ENCODE results near the gene RASAL3. TPM values are rescaled to one million over a fixed set of nuclear protein-coding genes. Genes with fewer than 3 reads are reported as not detected.

Gene RASAL3
- total RNA-seq, 2 donors from 2014 or later: 2.8 to 4.3 TPM

DNA sequence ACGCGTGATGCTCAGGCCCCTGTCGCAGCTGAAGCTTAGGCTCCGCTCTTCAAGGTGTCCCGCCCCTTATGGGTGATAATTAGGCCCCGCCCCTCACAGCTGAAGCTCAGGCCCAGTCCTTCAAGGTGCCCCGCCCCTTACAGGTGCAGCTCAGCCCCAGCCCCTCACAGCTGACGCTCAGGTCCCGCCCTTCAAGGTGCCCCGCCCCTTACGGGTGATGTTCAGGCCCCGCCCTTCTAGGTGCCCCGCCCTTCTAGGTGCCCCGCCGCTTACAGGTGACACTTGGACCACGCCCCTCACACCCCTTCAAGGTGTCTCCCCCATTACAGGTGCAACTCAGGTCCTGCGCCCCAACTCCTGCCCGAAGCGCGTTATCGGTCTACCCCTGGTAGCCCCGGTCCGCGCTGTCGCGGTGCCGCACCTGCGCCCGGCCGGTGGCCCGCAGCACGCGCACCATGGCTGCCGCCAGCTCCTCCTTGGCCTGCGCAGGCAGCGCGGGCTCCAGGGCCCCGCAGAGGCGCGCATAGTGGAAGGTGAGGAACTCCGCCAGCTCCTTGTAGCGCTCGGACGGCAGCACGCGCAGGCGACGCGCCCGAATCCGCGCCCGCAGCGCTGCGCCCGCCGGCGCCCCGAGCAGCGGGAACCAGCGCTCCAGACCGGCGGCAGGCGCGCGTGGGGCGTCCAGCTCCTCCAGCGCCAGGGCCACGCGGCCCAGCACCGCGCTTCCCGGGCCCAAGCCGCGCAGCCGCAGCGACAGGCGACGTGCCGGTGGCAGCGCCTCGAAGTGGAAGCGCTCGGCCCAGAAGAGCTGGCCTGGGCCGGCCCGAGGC lies 7.3 kb downstream of the RASAL3 start:
- no peak for DNase-seq (ENCODE audit: low spot score)
- H3K4me3 ChIP-seq: peak overlapping the region in 1 of 2 donors; percentile 19
- 19% methylated on average over 41 of the region's 86 CpGs for WGBS

DNA sequence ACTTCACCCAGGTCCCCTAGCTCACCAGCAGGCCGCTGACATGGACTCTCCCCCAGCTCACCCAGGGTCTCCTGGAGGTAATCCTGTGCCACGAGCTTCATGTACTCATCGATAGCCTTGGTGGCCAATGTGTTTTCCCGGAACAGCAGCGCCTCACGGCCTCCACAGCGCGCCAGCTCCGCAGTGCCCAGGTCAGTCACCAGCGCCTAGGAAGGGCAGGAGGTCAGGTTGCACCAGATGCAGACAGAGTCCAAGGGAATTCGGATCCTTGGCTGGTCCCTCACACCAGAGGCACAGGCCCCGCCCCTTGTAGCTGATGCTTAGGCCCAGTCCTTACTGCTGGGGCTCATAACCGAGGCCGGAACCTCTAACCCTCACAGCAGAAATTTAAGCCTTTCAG lies 7.9 kb downstream of the RASAL3 start:
- DNase-seq (ENCODE audit: low spot score): no peak
- 34% methylated on average over 14 of the region's 14 CpGs for WGBS
- TF ChIP-seq, protein P1, sequence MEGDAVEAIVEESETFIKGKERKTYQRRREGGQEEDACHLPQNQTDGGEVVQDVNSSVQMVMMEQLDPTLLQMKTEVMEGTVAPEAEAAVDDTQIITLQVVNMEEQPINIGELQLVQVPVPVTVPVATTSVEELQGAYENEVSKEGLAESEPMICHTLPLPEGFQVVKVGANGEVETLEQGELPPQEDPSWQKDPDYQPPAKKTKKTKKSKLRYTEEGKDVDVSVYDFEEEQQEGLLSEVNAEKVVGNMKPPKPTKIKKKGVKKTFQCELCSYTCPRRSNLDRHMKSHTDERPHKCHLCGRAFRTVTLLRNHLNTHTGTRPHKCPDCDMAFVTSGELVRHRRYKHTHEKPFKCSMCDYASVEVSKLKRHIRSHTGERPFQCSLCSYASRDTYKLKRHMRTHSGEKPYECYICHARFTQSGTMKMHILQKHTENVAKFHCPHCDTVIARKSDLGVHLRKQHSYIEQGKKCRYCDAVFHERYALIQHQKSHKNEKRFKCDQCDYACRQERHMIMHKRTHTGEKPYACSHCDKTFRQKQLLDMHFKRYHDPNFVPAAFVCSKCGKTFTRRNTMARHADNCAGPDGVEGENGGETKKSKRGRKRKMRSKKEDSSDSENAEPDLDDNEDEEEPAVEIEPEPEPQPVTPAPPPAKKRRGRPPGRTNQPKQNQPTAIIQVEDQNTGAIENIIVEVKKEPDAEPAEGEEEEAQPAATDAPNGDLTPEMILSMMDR (IDR thresholded peaks at IDR 0.05): no peak
- TF ChIP-seq POLR2AphosphoS5 (IDR thresholded peaks at IDR 0.05) (no peak), POLR2A (IDR thresholded peaks at IDR 0.05) (no peak)

More for the DNA sequence above, 7.3 kb downstream of the RASAL3 start:
- Histone ChIP-seq H3K27me3 (replicated peaks; ENCODE audit: insufficient read depth) (peaks cover 8% of the 10 kb centered on the region), H3K4me1 (replicated peaks) (peaks cover 10% of the 10 kb centered on the region), H3K27ac (no peak overlapping the region), H3K36me3 (no peaks in the 10 kb centered on the region), H3K9me3 (no peaks in the 10 kb centered on the region)
- intact Hi-C loops (cut with DNase I): loop anchor here (10.0 kb wide), 1 partner anchor 98 kb away; no protein-coding TSS in a partner anchor
- TF ChIP-seq, protein P1 (IDR thresholded peaks at IDR 0.05): no peak
- TF ChIP-seq POLR2AphosphoS5 (IDR thresholded peaks at IDR 0.05) (no peak), POLR2A (IDR thresholded peaks at IDR 0.05) (no peak)

DNA sequence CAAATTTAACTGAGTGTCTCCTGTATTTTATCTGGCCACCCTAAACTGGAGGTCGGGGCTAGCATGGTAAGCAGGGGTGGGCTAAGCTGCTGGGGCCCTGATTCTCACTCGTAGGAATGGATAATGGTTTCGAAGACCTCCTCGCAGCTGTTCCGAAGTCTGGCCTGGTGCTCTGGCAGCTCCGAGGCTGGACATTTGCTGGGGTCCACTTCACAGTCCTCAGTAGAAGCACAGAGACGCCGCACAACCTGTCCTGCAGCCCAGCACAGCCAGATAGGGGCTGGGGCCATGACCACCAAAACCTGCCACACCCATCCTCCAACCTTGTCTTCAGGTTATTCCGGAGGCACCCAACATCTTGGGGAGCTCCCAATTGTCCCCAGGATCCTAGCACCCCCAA lies 8.3 kb downstream of the RASAL3 start:
- WGBS: 86% methylated on average over 9 of the region's 9 CpGs
- DNase-seq (ENCODE audit: low spot score): no peak
- Histone ChIP-seq H3K9me3 (no peaks in the 10 kb centered on the region), H3K4me3 (no peak overlapping the region), H3K36me3 (no peaks in the 10 kb centered on the region), H3K27me3 (replicated peaks; ENCODE audit: insufficient read depth) (peaks cover 8% of the 10 kb centered on the region), H3K27ac (no peak overlapping the region), H3K4me1 (replicated peaks) (peaks cover 10% of the 10 kb centered on the region)
- intact Hi-C loops (cut with DNase I): loop anchor here (10.0 kb wide), 1 partner anchor 99 kb away; no protein-coding TSS in a partner anchor
- TF ChIP-seq, protein P1 (IDR thresholded peaks at IDR 0.05): no peak
- no peak for TF ChIP-seq POLR2A (IDR thresholded peaks at IDR 0.05)

More for the DNA sequence above, 7.9 kb downstream of the RASAL3 start:
- Histone ChIP-seq H3K27me3 (replicated peaks; ENCODE audit: insufficient read depth) (peaks cover 8% of the 10 kb centered on the region), H3K4me1 (replicated peaks) (peaks cover 10% of the 10 kb centered on the region), H3K4me3 (no peak overlapping the region), H3K27ac (no peak overlapping the region), H3K36me3 (no peaks in the 10 kb centered on the region), H3K9me3 (no peaks in the 10 kb centered on the region)
- intact Hi-C loops (cut with DNase I): loop anchor here (10.0 kb wide), 1 partner anchor 98 kb away; no protein-coding TSS in a partner anchor

DNA sequence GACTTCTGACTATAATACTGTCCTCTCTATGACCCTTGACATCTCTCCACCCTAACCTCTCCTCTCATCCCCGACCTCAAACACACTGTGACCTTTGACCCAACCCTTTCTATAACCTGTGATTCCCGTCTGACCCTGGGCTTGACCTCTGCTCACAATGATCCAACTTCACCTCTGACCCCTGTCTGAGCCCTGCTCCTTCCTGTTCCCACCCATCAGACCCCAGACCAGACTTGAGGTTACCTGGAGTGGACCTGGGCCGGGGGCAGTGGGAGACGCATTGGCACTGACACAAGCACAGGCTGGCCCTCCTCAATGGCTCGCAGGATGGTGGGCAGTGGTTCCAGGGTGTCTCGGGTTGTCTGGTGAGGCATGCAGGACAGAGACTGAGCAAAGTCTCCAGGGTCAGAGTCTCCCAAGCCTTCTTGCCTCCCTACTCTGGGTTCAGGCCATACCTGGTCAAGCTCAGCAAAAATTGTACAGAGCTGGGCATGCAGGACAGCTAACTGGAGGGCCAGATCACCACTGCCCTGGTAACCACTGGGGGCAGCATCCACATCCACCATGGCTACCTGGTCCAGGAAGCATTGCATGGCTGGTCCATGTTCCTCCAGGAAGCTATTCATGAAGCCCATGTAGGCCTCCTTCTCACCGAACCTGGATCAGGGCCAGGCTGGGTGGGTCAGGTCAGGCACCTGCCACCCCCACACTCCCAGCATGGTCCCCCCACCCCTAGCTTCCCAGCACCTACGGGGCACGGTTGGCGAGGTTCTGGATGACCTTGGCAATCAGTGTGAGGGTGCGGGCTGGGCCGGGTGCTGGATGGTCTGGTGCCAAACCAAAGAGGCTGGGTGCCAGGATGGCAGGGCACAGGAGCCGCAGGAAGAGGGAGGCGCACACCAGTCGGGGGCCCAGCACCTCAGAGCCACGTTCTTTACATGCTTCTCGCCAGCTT lies 10.2 kb downstream of the RASAL3 start:
- Histone ChIP-seq H3K4me3 (no peak overlapping the region), H3K4me1 (replicated peaks) (peaks cover 10% of the 10 kb centered on the region), H3K27me3 (replicated peaks; ENCODE audit: insufficient read depth) (peaks cover 8% of the 10 kb centered on the region), H3K9me3 (no peaks in the 10 kb centered on the region), H3K36me3 (no peaks in the 10 kb centered on the region), H3K27ac (no peak overlapping the region)
- no peak for DNase-seq (ENCODE audit: low spot score)
- intact Hi-C loops (cut with DNase I): loop anchor here (5.0 to 10.0 kb wide), 2 partner anchors 101 to 187 kb away; no protein-coding TSS in a partner anchor
- WGBS: 74% methylated on average over 17 of the region's 17 CpGs
- TF ChIP-seq, protein P1 (IDR thresholded peaks at IDR 0.05): no peak
- TF ChIP-seq POLR2AphosphoS5 (IDR thresholded peaks at IDR 0.05) (no peak), POLR2A (IDR thresholded peaks at IDR 0.05) (no peak)
